ENCODE measurements around the gene EPS8L2. TPM values are rescaled to one million over a fixed set of nuclear protein-coding genes. Genes with fewer than 3 reads are reported as not detected.

EPS8L2 gene
- total RNA-seq, 1 experiment from 2014 or later: 92.8 TPM

DNA sequence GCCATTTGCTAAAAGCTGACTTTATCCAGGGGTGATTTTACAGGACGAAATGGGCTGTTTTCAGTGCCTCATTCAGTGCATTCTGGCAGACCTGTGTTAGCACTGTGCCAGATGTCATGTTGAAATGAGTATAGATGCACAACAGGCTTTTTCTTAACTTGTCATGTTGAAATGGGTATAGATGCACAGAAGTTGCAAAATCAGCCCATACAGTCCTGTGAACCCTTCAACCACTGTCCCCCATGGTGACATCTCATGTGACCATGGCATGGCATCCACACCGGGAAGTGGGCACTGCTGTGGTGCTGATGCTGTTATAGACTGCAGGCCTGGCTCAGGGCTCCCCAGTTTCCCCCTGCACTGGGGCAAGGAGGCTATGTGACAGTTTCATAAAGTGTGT is 43.7 kb downstream of the EPS8L2 start:
- H3K27ac Mint-ChIP-seq: peak overlapping the region in 1 of 3 experiments; percentile 23; a peak in 1 of 7 replicates
- H3K23me2 ChIP-seq (ENCODE audit: insufficient read length, low read depth, low read length, poor library complexity, severe bottlenecking): peaks cover 10% of the 10 kb centered on the region
- H4K8ac ChIP-seq (replicated peaks; ENCODE audit: insufficient read length, low read depth, low read length): no peak overlapping the region
- no peak overlapping the region for H2BK12ac ChIP-seq (ENCODE audit: insufficient read length, low read depth, low read length)
- no peak overlapping the region for H3K14ac ChIP-seq (ENCODE audit: insufficient read depth, low read length)
- H3T11ph ChIP-seq (ENCODE audit: low read length): no peak overlapping the region
- H3K18ac ChIP-seq (ENCODE audit: insufficient read length, low read depth, low read length): no peak overlapping the region
- H3K27ac ChIP-seq (ENCODE audit: insufficient read length, low read depth, low read length): no peak overlapping the region
- no peak overlapping the region for H3K23ac ChIP-seq (ENCODE audit: insufficient read length, low read depth, low read length)
- H2BK120ac ChIP-seq (ENCODE audit: low read depth, low read length, poor library complexity, severe bottlenecking): no peak overlapping the region
- no peaks in the 10 kb centered on the region for H3K27me3 ChIP-seq (ENCODE audit: insufficient read depth, low read length)
- peaks cover 12% of the 10 kb centered on the region for H3K79me1 ChIP-seq (ENCODE audit: insufficient read depth, low read depth, low read length, poor library complexity, severe bottlenecking)
- H3K56ac ChIP-seq (ENCODE audit: insufficient read length, low read depth, low read length): no peak overlapping the region
- no peaks in the 10 kb centered on the region for H4K20me1 ChIP-seq (ENCODE audit: control insufficient read depth, insufficient read depth, insufficient read length)
- DNase-seq: no peak
- H3K4me3 Mint-ChIP-seq: peak overlapping the region; percentile 44 to 46; a peak in 3 of 5 replicates
- no peak overlapping the region for H2BK20ac ChIP-seq (ENCODE audit: low read depth, low read length, poor library complexity, severe bottlenecking)
- no peak overlapping the region for H2BK15ac ChIP-seq (ENCODE audit: low read depth, low read length)
- no peak overlapping the region for H2BK5ac ChIP-seq (ENCODE audit: insufficient read length, low read length)
- TF ChIP-seq, protein P1, sequence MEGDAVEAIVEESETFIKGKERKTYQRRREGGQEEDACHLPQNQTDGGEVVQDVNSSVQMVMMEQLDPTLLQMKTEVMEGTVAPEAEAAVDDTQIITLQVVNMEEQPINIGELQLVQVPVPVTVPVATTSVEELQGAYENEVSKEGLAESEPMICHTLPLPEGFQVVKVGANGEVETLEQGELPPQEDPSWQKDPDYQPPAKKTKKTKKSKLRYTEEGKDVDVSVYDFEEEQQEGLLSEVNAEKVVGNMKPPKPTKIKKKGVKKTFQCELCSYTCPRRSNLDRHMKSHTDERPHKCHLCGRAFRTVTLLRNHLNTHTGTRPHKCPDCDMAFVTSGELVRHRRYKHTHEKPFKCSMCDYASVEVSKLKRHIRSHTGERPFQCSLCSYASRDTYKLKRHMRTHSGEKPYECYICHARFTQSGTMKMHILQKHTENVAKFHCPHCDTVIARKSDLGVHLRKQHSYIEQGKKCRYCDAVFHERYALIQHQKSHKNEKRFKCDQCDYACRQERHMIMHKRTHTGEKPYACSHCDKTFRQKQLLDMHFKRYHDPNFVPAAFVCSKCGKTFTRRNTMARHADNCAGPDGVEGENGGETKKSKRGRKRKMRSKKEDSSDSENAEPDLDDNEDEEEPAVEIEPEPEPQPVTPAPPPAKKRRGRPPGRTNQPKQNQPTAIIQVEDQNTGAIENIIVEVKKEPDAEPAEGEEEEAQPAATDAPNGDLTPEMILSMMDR (conservative IDR thresholded peaks at IDR 0.05): no peak
- peaks cover 8 to 24% (median 16%) of the 10 kb centered on the region in 3 experiments for H3K36me3 Mint-ChIP-seq (ENCODE audit: insufficient read depth in 1 of 3, low read depth in 3 of 3)
- no peak overlapping the region for H2AK5ac ChIP-seq (ENCODE audit: insufficient read length, low read length)
- no peak overlapping the region for H3K4me2 ChIP-seq (ENCODE audit: insufficient read depth, insufficient read length, low read length)
- no peaks in the 10 kb centered on the region for H3K9me3 Mint-ChIP-seq
- H3K4me1 ChIP-seq (ENCODE audit: insufficient read depth, low read length): no peaks in the 10 kb centered on the region; the same call in 1 of the 2 replicates
- no peak overlapping the region for H3K4ac ChIP-seq (ENCODE audit: low read depth, low read length)
- H4K91ac ChIP-seq (ENCODE audit: insufficient read length, low read depth, low read length): no peak overlapping the region
- H3K27me3 Mint-ChIP-seq (ENCODE audit: low read depth): no peaks in the 10 kb centered on the region
- WGBS (ENCODE audit: extremely low coverage, insufficient read length, low lambda C conversion rate): no CpG with 5 or more reads among the region's 2 CpGs
- H2AFZ ChIP-seq (ENCODE audit: low read length): no peak overlapping the region
- H3K4me1 Mint-ChIP-seq: peaks cover 18 to 26% of the 10 kb centered on the region in 2 experiments
- no peak overlapping the region for H3K9ac ChIP-seq (ENCODE audit: extremely low read depth, insufficient read length, low read length)
- no peak overlapping the region for H4K5ac ChIP-seq (ENCODE audit: insufficient read length, low read depth, low read length)
- H3K79me2 ChIP-seq (ENCODE audit: insufficient read depth, low read length): peaks cover 46% of the 10 kb centered on the region
- no peaks in the 10 kb centered on the region for H3K9me3 ChIP-seq (ENCODE audit: control insufficient read depth, low read depth, low read length)
